ENCODE measurements around the gene NDUFAF2. TPM values are rescaled to one million over a fixed set of nuclear protein-coding genes. Genes with fewer than 3 reads are reported as not detected.

Gene NDUFAF2
- total RNA-seq, 1 donor from 2014 or later: 20.0 TPM

DNA sequence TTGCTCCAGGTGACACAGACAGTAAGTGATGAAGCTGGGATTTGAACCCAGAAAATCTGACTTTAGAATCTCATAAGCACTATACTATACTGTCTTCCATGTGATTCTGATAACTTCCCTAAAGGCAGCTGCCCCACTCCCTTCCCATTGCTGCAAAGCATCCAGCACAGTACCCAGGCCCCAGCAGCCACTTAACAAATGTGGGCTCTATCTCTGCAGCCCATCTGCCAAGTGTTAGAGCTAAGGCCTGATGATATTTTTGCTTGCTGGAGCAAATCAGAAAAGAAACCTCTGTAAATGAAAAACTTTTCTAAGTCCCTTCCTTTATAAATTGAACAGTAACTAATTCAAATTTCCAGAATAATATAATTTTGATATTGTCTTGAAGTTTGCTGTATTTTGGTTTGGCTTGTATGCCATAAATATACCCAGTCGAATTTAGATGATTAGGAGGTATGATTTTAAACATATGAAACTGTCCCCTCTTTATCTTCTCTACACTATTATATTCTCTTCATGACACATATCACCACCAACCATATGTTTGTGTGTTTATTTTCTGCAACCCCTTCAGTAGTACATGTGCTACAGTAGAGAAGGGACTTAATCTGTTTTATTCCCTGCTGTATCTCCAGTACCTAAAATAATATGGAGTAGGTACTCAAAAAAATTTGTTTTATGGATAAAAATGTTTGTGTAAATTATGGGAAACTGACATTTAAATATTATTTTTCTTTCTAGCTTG lies 153.4 kb downstream of the NDUFAF2 start:
- no peak overlapping the region for H3K4me3 ChIP-seq
- H3K4me1 ChIP-seq: no peaks in the 10 kb centered on the region
- TF ChIP-seq CTCF (IDR thresholded peaks at IDR 0.05): no peak
- intact Hi-C loops (cut with DNase I): no loop called here
- no peak overlapping the region for H3K27ac ChIP-seq
- DNase-seq (no peak), ATAC-seq (no peak)
- H3K36me3 ChIP-seq: no peaks in the 10 kb centered on the region
- H3K27me3 ChIP-seq (ENCODE audit: low read depth): no peaks in the 10 kb centered on the region
- no peaks in the 10 kb centered on the region for H3K9me3 ChIP-seq

GRCh38 chr5:61100437-61100836 lies 155.4 kb downstream of the NDUFAF2 start:
- no peak for TF ChIP-seq CTCF (IDR thresholded peaks at IDR 0.05)

DNA sequence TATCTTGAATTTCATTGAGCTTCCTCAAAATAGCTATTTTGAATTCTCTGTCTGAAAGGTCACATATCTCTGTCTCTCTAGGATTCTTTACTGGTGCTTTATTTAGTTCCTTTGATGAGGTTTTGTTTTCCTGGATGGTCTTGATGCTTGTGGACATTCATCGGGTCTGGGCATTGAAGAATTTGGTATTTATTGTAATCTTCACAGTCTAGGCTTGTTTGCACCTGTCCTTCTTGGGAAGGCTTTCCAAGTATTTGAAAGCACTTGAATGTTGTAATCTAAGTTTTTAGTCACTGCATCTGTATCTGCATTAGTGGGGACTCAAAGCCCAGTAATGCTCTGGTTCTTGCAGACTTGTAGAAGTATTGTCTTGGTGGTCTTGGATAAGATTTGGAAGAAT lies 169.4 kb downstream of the NDUFAF2 start:
- intact Hi-C loops (cut with DNase I): no loop called here
- ATAC-seq: no peak
- no peaks in the 10 kb centered on the region for H3K4me1 ChIP-seq
- H3K36me3 ChIP-seq: no peaks in the 10 kb centered on the region
- H3K27me3 ChIP-seq (ENCODE audit: low read depth): no peaks in the 10 kb centered on the region
- H3K9me3 ChIP-seq: peaks cover 7% of the 10 kb centered on the region
- H3K4me3 ChIP-seq: no peak overlapping the region
- DNase-seq: no peak
- TF ChIP-seq CTCF (IDR thresholded peaks at IDR 0.05): no peak
- H3K27ac ChIP-seq: no peak overlapping the region

More at GRCh38 chr5:61100437-61100836, 155.4 kb downstream of the NDUFAF2 start:
- H3K36me3 ChIP-seq: no peaks in the 10 kb centered on the region
- H3K27ac ChIP-seq: no peak overlapping the region
- DNase-seq (no peak), ATAC-seq (no peak)
- H3K27me3 ChIP-seq (ENCODE audit: low read depth): no peaks in the 10 kb centered on the region
- H3K9me3 ChIP-seq: no peaks in the 10 kb centered on the region
- H3K4me3 ChIP-seq: no peak overlapping the region
- no peaks in the 10 kb centered on the region for H3K4me1 ChIP-seq
- intact Hi-C loops (cut with DNase I): no loop called here

GRCh38 chr5:61115968-61116367 lies 171.0 kb downstream of the NDUFAF2 start:
- H3K9me3 ChIP-seq: peaks cover 7% of the 10 kb centered on the region
- no peak overlapping the region for H3K27ac ChIP-seq
- H3K4me1 ChIP-seq: no peaks in the 10 kb centered on the region
- H3K4me3 ChIP-seq: no peak overlapping the region
- no peak for ATAC-seq
- H3K27me3 ChIP-seq (ENCODE audit: low read depth): no peaks in the 10 kb centered on the region
- intact Hi-C loops (cut with DNase I): no loop called here
- no peak for DNase-seq
- TF ChIP-seq CTCF (IDR thresholded peaks at IDR 0.05): no peak
- no peaks in the 10 kb centered on the region for H3K36me3 ChIP-seq

DNA sequence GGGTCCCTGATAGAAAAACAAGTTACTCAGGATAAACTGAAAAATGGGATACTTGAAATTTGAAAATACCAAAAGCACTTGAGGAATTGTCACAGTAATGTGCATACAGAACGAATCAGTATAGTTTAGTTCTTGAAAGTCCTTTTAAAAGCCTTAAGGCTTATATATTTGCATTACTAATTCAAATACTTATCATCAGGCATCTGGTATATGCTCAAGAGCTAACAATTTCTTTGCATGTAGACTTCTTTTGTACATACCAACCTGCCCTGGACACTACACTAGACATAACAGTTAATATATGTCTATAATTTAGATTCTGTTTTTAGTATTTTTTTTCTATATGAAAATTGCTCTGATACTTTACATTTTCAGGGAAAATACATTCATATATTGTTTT lies 174.1 kb downstream of the NDUFAF2 start:
- Histone ChIP-seq H3K36me3 (no peaks in the 10 kb centered on the region), H3K27me3 (ENCODE audit: low read depth) (no peaks in the 10 kb centered on the region), H3K27ac (no peak overlapping the region), H3K9me3 (no peaks in the 10 kb centered on the region), H3K4me3 (no peak overlapping the region), H3K4me1 (no peaks in the 10 kb centered on the region)
- ATAC-seq (no peak), DNase-seq (no peak)
- intact Hi-C loops (cut with DNase I): no loop called here
- no peak for TF ChIP-seq CTCF (IDR thresholded peaks at IDR 0.05)
